Heart right ventricle (tissue), 16 donors: ENCODE results near the gene TAF12. TPM values are rescaled to one million over a fixed set of nuclear protein-coding genes. Genes with fewer than 3 reads are reported as not detected.
"Not testable (repeated sequence)": the region's sequence is repeated elsewhere in the genome, so short reads cannot be mapped to it uniquely, and the experiment has no call there.

Experiments
- ATAC-seq, 8 donors: fragments of 200-7000 bp; cut with Tn5 transposase; one replicate each; pipeline ENCODE4 v1.9.1; 2020; ENCODE audit warnings: mild to moderate bottlenecking in 8 of 8, moderate library complexity in 8 of 8, moderate number of reproducible peaks in 1 of 8
- DNase-seq, 2 donors: peaks; one replicate each; pipeline ENCODE4 v3.0.0-alpha.2; 2020
- H3K27ac ChIP-seq, 10 donors: fragments of 200-600 bp; sonication (generic) in 2 of 10; one replicate each; pipeline versions ENCODE4 v1.5.0 to v1.8.0; 2020 to 2022; ENCODE audit warnings: mild to moderate bottlenecking in 3 of 10
- H3K27me3 ChIP-seq, 7 donors: fragments of 200-600 bp; one replicate each; pipeline ENCODE4 v1.8.0; 2021 to 2022; ENCODE audit warnings: mild to moderate bottlenecking in 2 of 7
- H3K36me3 ChIP-seq, 9 donors: fragments of 200-600 bp; sonication (generic) in 1 of 9; one replicate each; pipeline versions ENCODE4 v1.5.0 to v1.8.0; 2020 to 2022; ENCODE audit warnings: mild to moderate bottlenecking in 2 of 9
- H3K4me1 ChIP-seq, 9 donors: fragments of 200-600 bp; sonication (generic) in 1 of 9; one replicate each; pipeline versions ENCODE4 v1.5.0 to v1.8.0; 2020 to 2022; ENCODE audit warnings: mild to moderate bottlenecking in 4 of 9
- H3K4me3 ChIP-seq, 10 donors: fragments of 200-600 bp; sonication (generic) in 2 of 10; one replicate each; pipeline versions ENCODE4 v1.5.0 to v1.8.0; 2020 to 2022; ENCODE audit warnings: mild to moderate bottlenecking in 7 of 10, moderate library complexity in 2 of 10
- H3K9me3 ChIP-seq, 11 donors: fragments of 200-600 bp in 10 of 11; sonication (generic) in 2 of 11; one replicate each; pipeline versions ENCODE4 v1.5.0 to v1.8.0; 2013 to 2022; ENCODE audit warnings: mild to moderate bottlenecking in 2 of 11, control low read depth in 1 of 11, moderate library complexity in 1 of 11
- WGBS, 2 donors: extraction: QIAGEN DNeasy Blood & Tissue Kit; methylation state at CpG; one replicate each; pipeline ENCODE4 v1.1.7; 2013; ENCODE audit warnings: inconsistent platforms in 1 of 2; 5-methylcytosine and 5-hydroxymethylcytosine counted together
- intact Hi-C, 10 donors: fragments of 100-400 bp; cut with DNase I; formaldehyde crosslinking; loops; one replicate each; pipeline versions ENCODE4 v1.11.1 to v1.14.2; 2022
- polyA plus RNA-seq, 2 donors: library from polyadenylated mRNA; stranded (reverse); fragments of 200-250 nt; gene quantifications; one replicate each; pipeline ENCODE4 v1.2.3, GENCODE V29; 2013
- total RNA-seq, 10 donors: library from RNA; stranded (reverse); fragmentation: NEBNext Ultra II Directional in 3 of 10; extraction: Animal tissue kit (Norgen Biotek cat#: 25700) in 3 of 10; gene quantifications; one replicate each; pipeline versions ENCODE4 v1.2.1 to v1.2.4, GENCODE V29; 2021 to 2023
- TF ChIP-seq, protein P1 (sequence below), 9 donors: fragments of 200-600 bp; sonication (generic) in 2 of 9; IDR thresholded peaks; one replicate each; pipeline versions ENCODE4 v1.5.0 to v1.8.0; 2021 to 2022; ENCODE audit warnings: antibody characterized with exemption in 9 of 9, mild to moderate bottlenecking in 5 of 9, moderate library complexity in 1 of 9
- donor health status: Arrhythmogenic right ventricular cardiomyopathy.
- donor health status: ischemic (EF 13 %, LVEDD 7.1; RV severe dilation, severe dysfunction).
- donor health status: healthy with polysubstance abuse.
- donor health status: DM: no; HTN: yes; CAD: no.
- donor health status: DM: no; HTN: no; CAD: no.
- donor health status: ischemic (EF 25% LVEDD 6.9; RV normal size, moderate dysfunction).
- donor health status: ischemic (EF 25% LVEDD 5.7; RV mildly dilated, moderate dysfunction).
- donor health status: healthy.
- donor health status: DM: yes; HTN: yes; CAD: no.
- donor health status: Ischemic cardiomyopathy.
- donor health status: ischemic (EF 35%, LVEDD 5.7; RV mildly dilated, moderate dysfunction).
- donor health status: nonischemic (EF 11% LVEDD 7.7; RV severe dilation, severe dysfunction).
- donor health status: DM: yes; HTN: yes; CAD: no.
- donor health status: PGD.
- donor health status: ischemic (EF 29% LVEDD 5.4; RV normal size, mild dysfunction).
- donor health status: nonischemic (EF 23%, LVEDD 6.1; RV moderate dilation, normal function).

The TAF12 gene
- total and polyA plus RNA-seq, 12 donors = 17.2 to 41.6 (median 20.7) TPM

DNA sequence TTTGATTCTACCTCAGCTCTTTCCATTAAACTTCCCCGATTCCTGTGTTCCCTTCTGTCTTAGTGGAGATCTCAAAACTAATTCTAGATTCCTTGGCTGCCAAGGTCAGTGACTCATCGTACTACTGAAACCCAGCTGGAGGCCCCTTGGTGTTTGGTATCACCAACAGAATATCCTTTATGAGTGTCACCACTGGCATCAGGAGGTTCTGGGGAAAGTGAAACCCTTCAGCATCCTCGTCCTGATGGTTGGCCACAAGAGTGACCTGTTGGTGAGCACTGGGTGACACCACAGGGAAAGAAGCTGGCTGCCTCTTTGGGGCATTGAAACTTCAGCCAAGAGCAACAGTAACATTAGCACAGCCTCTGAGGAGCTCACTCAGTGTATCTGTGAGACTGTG, 41.2 kb downstream of the TAF12 start:
- WGBS, 2 donors = 70 to 82% methylated on average over 3 of the region's 3 CpGs
- peak overlapping the region in 1 of 10 donors; percentile 8 for H3K27ac ChIP-seq
- H3K36me3 ChIP-seq = peaks cover 0 to 60% (median 31%) of the 10 kb centered on the region in 9 donors
- H3K4me3 ChIP-seq = no peak overlapping the region
- no peaks in the 10 kb centered on the region for H3K9me3 ChIP-seq
- intact Hi-C loops = loop anchor here in 9 of 10 donors (1.0 to 10.0 kb wide), 9 partner anchors 47 to 244 kb away; partner anchors contain the start of genes PHACTR4 (in 1 of the 9) and TRNAU1AP (in 1 of the 9)
- DNase-seq (no peak), ATAC-seq (peak in 2 of 8 donors; percentile 8 to 52)
- TF ChIP-seq, protein P1, sequence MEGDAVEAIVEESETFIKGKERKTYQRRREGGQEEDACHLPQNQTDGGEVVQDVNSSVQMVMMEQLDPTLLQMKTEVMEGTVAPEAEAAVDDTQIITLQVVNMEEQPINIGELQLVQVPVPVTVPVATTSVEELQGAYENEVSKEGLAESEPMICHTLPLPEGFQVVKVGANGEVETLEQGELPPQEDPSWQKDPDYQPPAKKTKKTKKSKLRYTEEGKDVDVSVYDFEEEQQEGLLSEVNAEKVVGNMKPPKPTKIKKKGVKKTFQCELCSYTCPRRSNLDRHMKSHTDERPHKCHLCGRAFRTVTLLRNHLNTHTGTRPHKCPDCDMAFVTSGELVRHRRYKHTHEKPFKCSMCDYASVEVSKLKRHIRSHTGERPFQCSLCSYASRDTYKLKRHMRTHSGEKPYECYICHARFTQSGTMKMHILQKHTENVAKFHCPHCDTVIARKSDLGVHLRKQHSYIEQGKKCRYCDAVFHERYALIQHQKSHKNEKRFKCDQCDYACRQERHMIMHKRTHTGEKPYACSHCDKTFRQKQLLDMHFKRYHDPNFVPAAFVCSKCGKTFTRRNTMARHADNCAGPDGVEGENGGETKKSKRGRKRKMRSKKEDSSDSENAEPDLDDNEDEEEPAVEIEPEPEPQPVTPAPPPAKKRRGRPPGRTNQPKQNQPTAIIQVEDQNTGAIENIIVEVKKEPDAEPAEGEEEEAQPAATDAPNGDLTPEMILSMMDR (IDR thresholded peaks at IDR 0.05) = no peak
- H3K27me3 ChIP-seq = no peaks in the 10 kb centered on the region
- H3K4me1 ChIP-seq = peaks cover 0 to 15% (median 0%) of the 10 kb centered on the region in 9 donors

DNA sequence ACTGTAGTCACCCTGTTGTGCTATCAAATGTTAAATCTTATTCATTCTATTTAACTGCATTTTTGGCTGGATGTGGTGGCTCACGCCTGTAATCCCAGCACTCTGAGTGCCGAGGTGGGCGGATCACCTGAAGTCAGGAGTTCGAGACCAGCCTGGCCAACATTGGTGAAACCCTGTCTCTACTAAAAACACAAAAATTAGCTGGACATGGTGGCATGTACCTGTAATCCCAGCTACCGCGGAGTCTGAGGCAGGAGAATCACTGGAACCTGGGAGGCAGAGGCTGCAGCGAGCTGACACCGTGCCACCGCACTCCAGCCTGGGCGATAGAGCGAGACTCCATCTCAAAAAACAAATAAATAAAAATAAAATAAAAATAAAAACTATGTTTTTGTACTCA, 46.6 kb downstream of the TAF12 start:
- not testable (repeated sequence) for H3K27me3 ChIP-seq, H3K27ac ChIP-seq, H3K9me3 ChIP-seq, DNase-seq, H3K36me3 ChIP-seq, H3K4me3 ChIP-seq, ATAC-seq
- intact Hi-C loops = loop anchor here in 2 of 10 donors (2.0 to 10.0 kb wide), 2 partner anchors 73 to 81 kb away; no protein-coding TSS in a partner anchor
- peaks cover 0 to 16% (median 5%) of the 10 kb centered on the region in 9 donors for H3K4me1 ChIP-seq
- WGBS, 2 donors = 97 to 98% methylated on average over 11 of the region's 11 CpGs

DNA sequence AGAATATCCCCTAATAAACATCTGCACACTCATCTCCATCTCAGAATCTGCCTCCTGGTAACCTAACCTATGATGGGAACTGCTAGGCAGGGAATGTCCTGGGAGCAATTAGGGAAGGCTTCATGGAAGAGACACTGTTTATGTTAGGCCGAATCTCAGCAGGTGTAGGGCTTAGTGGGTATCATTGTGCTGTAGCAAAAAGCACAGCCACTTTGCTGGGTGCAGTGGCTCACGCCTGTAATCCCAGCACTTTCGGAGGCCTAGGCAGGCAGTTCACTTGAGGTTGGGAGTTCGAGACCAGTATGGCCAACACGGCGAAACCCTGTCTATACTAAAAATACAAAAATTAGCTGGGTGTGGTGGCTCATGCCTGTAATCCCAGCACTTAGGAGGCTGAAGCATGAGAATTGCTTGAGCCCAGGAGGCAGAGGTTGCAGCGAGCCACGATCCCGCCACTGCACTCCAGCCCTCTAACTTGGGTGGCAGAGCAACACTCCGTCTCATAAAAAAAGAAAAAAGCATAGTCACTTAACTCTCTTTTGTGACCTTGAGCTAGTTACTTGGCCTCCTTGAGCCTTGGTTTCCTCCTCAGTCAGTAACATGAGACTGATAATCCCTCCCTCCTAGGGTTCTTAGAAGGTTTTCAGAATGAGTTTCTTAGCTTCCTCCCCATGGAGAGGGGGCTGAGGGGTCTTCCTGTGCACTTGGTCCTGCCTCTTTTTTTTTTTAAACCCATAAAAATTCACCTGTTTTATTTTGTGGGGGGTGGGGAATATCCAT, 47.3 kb downstream of the TAF12 start:
- ATAC-seq = no peak
- Histone ChIP-seq H3K27me3 (no peaks in the 10 kb centered on the region), H3K27ac (no peak overlapping the region), H3K4me3 (no peak overlapping the region), H3K4me1 (peaks cover 0 to 23% (median 5%) of the 10 kb centered on the region in 9 donors), H3K9me3 (no peaks in the 10 kb centered on the region), H3K36me3 (peaks cover 0 to 3% (median 0%) of the 10 kb centered on the region in 9 donors)
- intact Hi-C loops = loop anchor here in 2 of 10 donors (2.0 to 10.0 kb wide), 2 partner anchors 73 to 81 kb away; no protein-coding TSS in a partner anchor
- TF ChIP-seq, protein P1 (IDR thresholded peaks at IDR 0.05) = no peak
- WGBS, 2 donors = 94 to 97% methylated on average over 10 of the region's 10 CpGs
- DNase-seq = no peak

DNA sequence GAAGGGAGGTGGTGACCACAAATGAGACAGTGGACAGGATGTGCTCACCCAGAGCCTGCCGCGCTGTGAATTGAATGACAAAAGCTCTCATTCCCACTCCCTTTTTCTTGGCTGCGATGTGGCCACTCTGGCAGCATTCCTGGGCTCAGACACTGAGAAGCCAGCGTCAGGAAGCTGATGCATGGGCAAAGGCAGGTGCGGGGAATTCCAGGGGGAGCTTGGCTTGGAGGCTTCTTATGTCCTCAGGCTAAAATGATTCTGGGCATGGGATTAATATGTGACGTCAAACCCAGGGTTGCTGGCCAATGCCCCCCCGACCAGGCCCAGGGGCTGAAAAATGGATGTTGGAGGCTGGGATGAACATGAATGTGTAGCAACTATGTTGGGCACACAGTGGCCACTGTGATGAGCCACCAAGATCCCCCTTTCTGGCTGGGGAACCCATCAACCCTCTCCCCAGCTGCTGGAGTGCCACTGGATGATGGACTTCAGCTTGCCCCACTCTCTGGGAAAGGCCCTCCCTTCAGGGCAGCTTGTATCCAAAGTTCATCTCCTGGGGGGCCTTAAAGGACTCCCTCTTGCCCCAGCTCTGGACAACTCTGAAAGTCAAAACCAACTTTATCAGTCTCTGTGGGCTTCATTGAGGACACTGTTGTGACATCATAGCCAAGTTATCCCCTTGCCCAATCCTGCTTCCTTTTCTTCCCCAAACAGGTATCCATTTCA, 48.0 kb downstream of the TAF12 start:
- ATAC-seq, H3K27ac ChIP-seq, H3K9me3 ChIP-seq, H3K36me3 ChIP-seq, H3K4me3 ChIP-seq, DNase-seq, H3K27me3 ChIP-seq: not testable (repeated sequence)
- WGBS, 2 donors = 69 to 83% methylated on average over 7 of the region's 7 CpGs
- intact Hi-C loops = loop anchor here in 1 of 10 donors (10.0 kb wide), 1 partner anchor 80 kb away; no protein-coding TSS in a partner anchor
- peaks cover 0 to 30% (median 5%) of the 10 kb centered on the region in 9 donors for H3K4me1 ChIP-seq

DNA sequence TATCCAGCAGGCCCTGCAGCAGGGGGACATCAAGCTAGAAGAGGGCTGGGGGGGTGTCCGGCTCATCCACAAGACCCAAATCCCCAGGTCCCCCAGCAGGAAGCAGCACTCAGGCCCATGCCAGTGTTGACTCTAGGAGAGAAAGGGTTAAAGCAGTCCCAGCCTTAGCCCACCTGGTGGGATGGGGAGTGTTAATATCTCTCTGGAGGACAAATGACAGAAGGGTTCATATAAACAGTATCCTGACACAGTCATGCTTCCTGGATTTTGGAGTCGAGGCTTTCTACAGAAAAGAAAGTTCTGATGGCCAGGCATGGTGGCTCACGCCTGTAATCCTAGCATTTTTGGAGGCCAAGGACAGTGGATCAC, 48.9 kb downstream of the TAF12 start:
- intact Hi-C loops = loop anchor here in 1 of 10 donors (10.0 kb wide), 1 partner anchor 79 kb away; no protein-coding TSS in a partner anchor
- H3K27me3 ChIP-seq, H3K4me3 ChIP-seq, DNase-seq, H3K36me3 ChIP-seq, H3K27ac ChIP-seq, ATAC-seq, H3K9me3 ChIP-seq: not testable (repeated sequence)
- peaks cover 0 to 32% (median 5%) of the 10 kb centered on the region in 9 donors for H3K4me1 ChIP-seq
- 79 to 85% methylated on average over 3 of the region's 3 CpGs for WGBS, 2 donors
